Hepatocyte (in vitro differentiated cells): ENCODE data around the gene SCAF1. TPM values are rescaled to one million over a fixed set of nuclear protein-coding genes. Genes with fewer than 3 reads are reported as not detected.

Source experiments
- DNase-seq: peaks from one replicate; pipeline ENCODE4 v3.0.0-alpha.2; 2016; ENCODE audit warnings: low spot score
- H2AFZ ChIP-seq: fragments of 200-600 bp; sonication (generic); 2 replicates; pipeline ENCODE4 v1.6.0; 2016; ENCODE audit warnings: antibody characterized with exemption, mild to moderate bottlenecking
- H3K27ac ChIP-seq: fragments of 200-600 bp; sonication (generic); 2 replicates; pipeline ENCODE4 v1.5.1; 2016; ENCODE audit warnings: mild to moderate bottlenecking
- H3K27me3 ChIP-seq: fragments of 200-600 bp; sonication (generic); 2 replicates; pipeline ENCODE4 v1.6.1; 2016
- H3K36me3 ChIP-seq: fragments of 200-600 bp; sonication (generic); replicated peaks from 2 replicates; pipeline ENCODE4 v1.5.1; 2016; ENCODE audit warnings: low read depth; ENCODE audit not compliant: insufficient read depth
- H3K4me1 ChIP-seq: fragments of 200-600 bp; sonication (generic); 2 replicates; pipeline ENCODE4 v1.5.1; 2016; ENCODE audit warnings: mild to moderate bottlenecking, moderate library complexity; ENCODE audit not compliant: insufficient read depth
- H3K4me2 ChIP-seq: fragments of 200-600 bp; sonication (generic); 2 replicates; pipeline ENCODE4 v1.6.0; 2016
- H3K4me3 ChIP-seq: fragments of 200-600 bp; sonication (generic); 2 replicates; pipeline ENCODE4 v1.5.1; 2016; ENCODE audit warnings: mild to moderate bottlenecking
- H3K79me2 ChIP-seq: fragments of 200-600 bp; sonication (generic); 2 replicates; pipeline ENCODE4 v1.6.0; 2017; ENCODE audit warnings: mild to moderate bottlenecking
- H3K9me2 ChIP-seq: fragments of 200-600 bp; sonication (generic); replicated peaks from 2 replicates; pipeline ENCODE4 v1.6.0; 2017; ENCODE audit warnings: mild to moderate bottlenecking; ENCODE audit not compliant: insufficient read depth
- H3K9me3 ChIP-seq: fragments of 200-600 bp; sonication (generic); 2 replicates; pipeline ENCODE4 v1.5.1; 2016; ENCODE audit warnings: low read depth, mild to moderate bottlenecking
- H4K20me1 ChIP-seq: fragments of 200-600 bp; sonication (generic); 2 replicates; pipeline ENCODE4 v1.6.0; 2016; ENCODE audit warnings: mild to moderate bottlenecking; ENCODE audit not compliant: insufficient read depth, poor library complexity, severe bottlenecking
- CTCF ChIP-seq: fragments of 200-600 bp; sonication (generic); IDR thresholded peaks from 2 replicates; pipeline ENCODE4 v1.5.1; 2016; ENCODE audit warnings: antibody characterized with exemption, mild to moderate bottlenecking; ENCODE audit not compliant: poor library complexity
- EZH2 ChIP-seq: fragments of 200-600 bp; sonication (generic); IDR thresholded peaks from 2 replicates; pipeline ENCODE4 v1.6.1; 2016; ENCODE audit warnings: antibody characterized with exemption, mild to moderate bottlenecking, borderline replicate concordance
- EZH2phosphoT487 ChIP-seq: fragments of 200-600 bp; sonication (generic); IDR thresholded peaks from one replicate; pipeline ENCODE4 v1.6.1; 2018; ENCODE audit warnings: antibody characterized with exemption, mild to moderate bottlenecking, low read depth, moderate library complexity; ENCODE audit not compliant: unreplicated experiment, severe bottlenecking
- WGBS: methylation state at CpG from one replicate; pipeline ENCODE4 v1.1.6; 2016; ENCODE audit warnings: low lambda C conversion rate; ENCODE audit errors: missing lambda C conversion rate; 5-methylcytosine and 5-hydroxymethylcytosine counted together
- microRNA-seq: library from miRNA; unstranded; fragments of <30 nt; microRNA quantifications from one replicate; pipeline ENCODE4, GENCODE V29; 2017
- polyA plus RNA-seq: library from polyadenylated mRNA; unstranded; fragments of >200 nt; fragmentation: Nextera tagmentation; extraction: Ambion mirVana; gene quantifications from 2 replicates; pipeline ENCODE4 v1.2.1, GENCODE V29; 2016
- small RNA-seq: library from RNA; depleted of rRNA; stranded (forward); fragments of <200 nt; gene quantifications from one replicate; pipeline ENCODE3, GENCODE V24; 2014
- total RNA-seq: library from RNA; depleted of rRNA; stranded (reverse); fragments of >200 nt; gene quantifications from 2 replicates; pipeline ENCODE4 v1.2.3, GENCODE V29; 2014

The SCAF1 gene
- total and polyA plus RNA-seq, 2 experiments from 2014 or later = 12.6 to 18.6 TPM

- Histone ChIP-seq H4K20me1 (no peaks in the 10 kb centered on the region), H3K9me3 (no peaks in the 10 kb centered on the region), H3K79me2 (no peaks in the 10 kb centered on the region), H3K4me1 (no peaks in the 10 kb centered on the region), H3K4me3 (no peak overlapping the region), H3K27me3 (no peaks in the 10 kb centered on the region), H3K9me2 (no peaks in the 10 kb centered on the region), H3K36me3 (no peaks in the 10 kb centered on the region), H3K27ac (no peak overlapping the region), H2AFZ (no peak overlapping the region), H3K4me2 (no peak overlapping the region)
- TF ChIP-seq EZH2 (no peak), EZH2phosphoT487 (no peak), CTCF (no peak)
- no peak for DNase-seq
- WGBS = 95% methylated on average over 22 of the region's 22 CpGs
Measured at GRCh38 chr19:49704888-49705642, 63.1 kb downstream of the SCAF1 start.

GRCh38 chr19:49705919-49706318 lies 63.9 kb downstream of the SCAF1 start:
- Histone ChIP-seq H3K4me2 (no peak overlapping the region), H3K4me3 (no peak overlapping the region), H2AFZ (no peak overlapping the region), H3K27ac (no peak overlapping the region), H3K9me3 (no peaks in the 10 kb centered on the region), H4K20me1 (no peaks in the 10 kb centered on the region), H3K4me1 (no peaks in the 10 kb centered on the region), H3K36me3 (no peaks in the 10 kb centered on the region), H3K27me3 (no peaks in the 10 kb centered on the region), H3K79me2 (no peaks in the 10 kb centered on the region), H3K9me2 (no peaks in the 10 kb centered on the region)
- WGBS = 94% methylated on average over 16 of the region's 16 CpGs
- TF ChIP-seq CTCF (no peak), EZH2 (no peak), EZH2phosphoT487 (no peak)
- no peak for DNase-seq

Small RNA genes lying within 50 kb of the gene (microRNA-seq; reads per million reads assigned to microRNA genes)
- not detected for gene MIR5088

Small RNA genes lying within 50 kb of the gene (small RNA-seq; reads per million reads assigned to genes)
- gene MIR5088 = not detected

Other genes with a start within 250 kb of the SCAF1 start
- not detected in 2 replicates for gene PTH2, start 218.8 kb upstream of the SCAF1 start, total RNA-seq
- gene PTH2, start 218.8 kb upstream of the SCAF1 start, polyA plus RNA-seq = not detected in 2 replicates
- not detected in 2 replicates for gene GFY, start 216.8 kb upstream of the SCAF1 start, total RNA-seq
- gene GFY, start 216.8 kb upstream of the SCAF1 start, polyA plus RNA-seq = not detected in 2 replicates
- 0.13 TPM in 1 of 2 replicates, not detected in the other for gene SLC17A7, start 200.7 kb upstream of the SCAF1 start, total RNA-seq
- 0.51 TPM in 1 of 2 replicates, not detected in the other for gene SLC17A7, start 200.7 kb upstream of the SCAF1 start, polyA plus RNA-seq
- gene PIH1D1, start 190.4 kb upstream of the SCAF1 start, total RNA-seq = 72.1 and 73.2 TPM in 2 replicates
- gene PIH1D1, start 190.4 kb upstream of the SCAF1 start, polyA plus RNA-seq = 79.8 and 98.9 TPM in 2 replicates
- 29.9 and 32.4 TPM in 2 replicates for gene ALDH16A1, start 189.0 kb upstream of the SCAF1 start, total RNA-seq
- 36.5 and 38.7 TPM in 2 replicates for gene ALDH16A1, start 189.0 kb upstream of the SCAF1 start, polyA plus RNA-seq
- 0.24 and 1.3 TPM in 2 replicates for gene FLT3LG, start 168.0 kb upstream of the SCAF1 start, total RNA-seq
- gene FLT3LG, start 168.0 kb upstream of the SCAF1 start, polyA plus RNA-seq = 2.8 and 3.0 TPM in 2 replicates
- gene RPL13A, start 154.6 kb upstream of the SCAF1 start, total RNA-seq = 1,997 and 2,349 TPM in 2 replicates
- 904 and 953 TPM in 2 replicates for gene RPL13A, start 154.6 kb upstream of the SCAF1 start, polyA plus RNA-seq
- 3,532 and 3,955 TPM in 2 replicates for gene RPS11, start 145.8 kb upstream of the SCAF1 start, total RNA-seq
- gene RPS11, start 145.8 kb upstream of the SCAF1 start, polyA plus RNA-seq = 672 and 689 TPM in 2 replicates
- gene FCGRT, start 129.5 kb upstream of the SCAF1 start, total RNA-seq = 313 and 321 TPM in 2 replicates
- 509 and 519 TPM in 2 replicates for gene FCGRT, start 129.5 kb upstream of the SCAF1 start, polyA plus RNA-seq
- gene RCN3, start 114.2 kb upstream of the SCAF1 start, total RNA-seq = 20.5 and 25.8 TPM in 2 replicates
- 81.4 and 85.4 TPM in 2 replicates for gene RCN3, start 114.2 kb upstream of the SCAF1 start, polyA plus RNA-seq
- gene NOSIP, start 61.7 kb upstream of the SCAF1 start, total RNA-seq = 43.4 and 52.8 TPM in 2 replicates
- 92.4 and 93.9 TPM in 2 replicates for gene NOSIP, start 61.7 kb upstream of the SCAF1 start, polyA plus RNA-seq
- gene PRRG2, start 60.9 kb upstream of the SCAF1 start, total RNA-seq = 6.0 and 10.2 TPM in 2 replicates
- gene PRRG2, start 60.9 kb upstream of the SCAF1 start, polyA plus RNA-seq = 4.0 and 4.3 TPM in 2 replicates
- 2.1 and 3.7 TPM in 2 replicates for gene PRR12, start 51.0 kb upstream of the SCAF1 start, total RNA-seq
- gene PRR12, start 51.0 kb upstream of the SCAF1 start, polyA plus RNA-seq = 2.7 and 3.0 TPM in 2 replicates
- gene RRAS, start 2.1 kb upstream of the SCAF1 start, total RNA-seq = 19.2 and 32.6 TPM in 2 replicates
- gene RRAS, start 2.1 kb upstream of the SCAF1 start, polyA plus RNA-seq = 107 and 125 TPM in 2 replicates
- gene IRF3, start 23.6 kb downstream of the SCAF1 start, total RNA-seq = 39.2 and 55.6 TPM in 2 replicates
- 38.8 and 41.8 TPM in 2 replicates for gene IRF3, start 23.6 kb downstream of the SCAF1 start, polyA plus RNA-seq
- 4.9 and 13.8 TPM in 2 replicates for gene BCL2L12, start 23.7 kb downstream of the SCAF1 start, total RNA-seq
- 28.3 and 32.5 TPM in 2 replicates for gene BCL2L12, start 23.7 kb downstream of the SCAF1 start, polyA plus RNA-seq
- gene PRMT1, start 35.1 kb downstream of the SCAF1 start, total RNA-seq = 189 and 195 TPM in 2 replicates
- 175 and 180 TPM in 2 replicates for gene PRMT1, start 35.1 kb downstream of the SCAF1 start, polyA plus RNA-seq
- gene ADM5, start 47.4 kb downstream of the SCAF1 start, total RNA-seq = 0.12 and 0.50 TPM in 2 replicates
- not detected in 2 replicates for gene ADM5, start 47.4 kb downstream of the SCAF1 start, polyA plus RNA-seq
- 6.2 and 6.7 TPM in 2 replicates for gene CPT1C, start 48.9 kb downstream of the SCAF1 start, total RNA-seq
- 6.8 and 10.0 TPM in 2 replicates for gene CPT1C, start 48.9 kb downstream of the SCAF1 start, polyA plus RNA-seq
- not detected in 2 replicates for gene TSKS, start 121.1 kb downstream of the SCAF1 start, total RNA-seq
- gene TSKS, start 121.1 kb downstream of the SCAF1 start, polyA plus RNA-seq = not detected in 2 replicates
- gene AP2A1, start 124.8 kb downstream of the SCAF1 start, total RNA-seq = 59.3 and 64.8 TPM in 2 replicates
- 60.4 and 62.1 TPM in 2 replicates for gene AP2A1, start 124.8 kb downstream of the SCAF1 start, polyA plus RNA-seq
- gene FUZ, start 171.1 kb downstream of the SCAF1 start, total RNA-seq = 19.5 and 20.5 TPM in 2 replicates
- gene FUZ, start 171.1 kb downstream of the SCAF1 start, polyA plus RNA-seq = 20.4 and 24.2 TPM in 2 replicates
- gene MED25, start 176.1 kb downstream of the SCAF1 start, total RNA-seq = 23.0 and 29.6 TPM in 2 replicates
- gene MED25, start 176.1 kb downstream of the SCAF1 start, polyA plus RNA-seq = 83.9 and 100 TPM in 2 replicates
- gene PTOV1, start 208.9 kb downstream of the SCAF1 start, total RNA-seq = 76.4 and 114 TPM in 2 replicates
- gene PTOV1, start 208.9 kb downstream of the SCAF1 start, polyA plus RNA-seq = 294 and 305 TPM in 2 replicates
- 16.1 and 27.0 TPM in 2 replicates for gene PNKP, start 225.4 kb downstream of the SCAF1 start, total RNA-seq
- 68.6 and 84.4 TPM in 2 replicates for gene PNKP, start 225.4 kb downstream of the SCAF1 start, polyA plus RNA-seq
- gene AKT1S1, start 235.1 kb downstream of the SCAF1 start, total RNA-seq = 15.6 and 16.3 TPM in 2 replicates
- gene AKT1S1, start 235.1 kb downstream of the SCAF1 start, polyA plus RNA-seq = 73.0 and 74.5 TPM in 2 replicates
- gene TBC1D17, start 235.5 kb downstream of the SCAF1 start, total RNA-seq = 10.7 and 13.4 TPM in 2 replicates
- gene TBC1D17, start 235.5 kb downstream of the SCAF1 start, polyA plus RNA-seq = 52.8 and 55.1 TPM in 2 replicates